NCI-H146 treated with DMSO at 0.1 percent for 48 hours (cell line): ENCODE measurements around the gene GPC6.

ENCODE experiments used
- DNase-seq: peaks from one replicate; lab custom pipeline; 2025; ENCODE audit not compliant: unreplicated experiment; lab: John Stamatoyannopoulos, UW

GPC6 gene

GRCh38 chr13:93727211-93728141 lies 500.9 kb downstream of the GPC6 start:
- DNase-seq: no peak

DNA sequence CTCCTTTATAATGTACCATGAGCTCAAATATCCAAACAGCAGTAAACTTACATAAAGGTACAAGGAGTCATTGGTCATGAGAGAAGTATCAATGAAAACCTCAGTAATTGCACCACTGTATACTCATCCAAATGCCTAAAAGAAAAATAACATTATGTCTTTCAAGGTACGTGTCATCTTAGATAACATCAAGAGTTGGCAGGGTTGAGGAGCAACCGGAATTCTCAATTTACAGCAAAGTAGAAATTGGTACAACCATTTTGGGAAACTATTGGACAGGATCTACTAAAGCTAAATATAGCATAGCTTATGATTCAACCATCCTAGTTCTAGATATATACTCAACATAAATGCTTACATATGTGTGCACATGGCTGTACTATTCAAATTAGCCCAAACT lies 502.8 kb downstream of the GPC6 start:
- no peak for DNase-seq

- no peak for DNase-seq
Measured at GRCh38 chr13:93730780-93731179, 504.2 kb downstream of the GPC6 start.

DNA sequence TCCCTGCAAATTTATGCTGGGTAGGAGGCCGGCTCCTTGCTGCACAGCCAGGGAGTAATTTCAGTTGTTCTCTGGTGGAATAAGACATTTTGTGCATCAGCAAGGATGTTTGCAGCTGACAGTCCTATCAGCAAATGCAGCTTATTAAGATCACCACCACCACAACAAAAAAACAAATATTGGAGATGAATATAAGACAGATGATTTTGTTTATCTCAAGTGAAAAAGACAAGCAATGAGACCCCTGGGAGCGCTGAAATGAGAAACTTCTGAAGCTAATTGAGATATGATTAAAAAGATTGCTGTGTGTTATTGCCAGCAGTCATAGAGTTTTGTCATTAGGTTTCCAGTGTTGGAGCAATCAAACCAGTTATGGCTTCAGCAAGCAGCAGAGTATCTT lies 505.6 kb downstream of the GPC6 start:
- no peak for DNase-seq

DNA sequence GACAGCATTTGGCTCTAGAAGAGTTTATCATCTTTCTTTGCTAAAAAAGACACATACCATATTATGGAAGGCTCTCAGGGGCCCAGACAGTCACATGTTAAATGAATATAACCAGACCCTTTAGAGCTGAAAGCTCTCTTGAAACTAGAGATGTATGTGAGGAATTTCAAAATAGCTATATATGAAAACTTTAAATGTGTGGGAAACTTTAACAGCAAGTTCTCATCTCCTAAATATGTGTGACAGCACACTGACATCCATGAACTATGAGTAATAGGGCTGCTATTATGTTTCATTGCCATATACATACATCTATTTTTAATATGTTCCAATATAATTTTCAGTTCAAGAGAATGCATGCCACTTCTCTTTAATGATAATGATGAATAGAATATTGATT lies 509.5 kb downstream of the GPC6 start:
- DNase-seq: no peak

DNA sequence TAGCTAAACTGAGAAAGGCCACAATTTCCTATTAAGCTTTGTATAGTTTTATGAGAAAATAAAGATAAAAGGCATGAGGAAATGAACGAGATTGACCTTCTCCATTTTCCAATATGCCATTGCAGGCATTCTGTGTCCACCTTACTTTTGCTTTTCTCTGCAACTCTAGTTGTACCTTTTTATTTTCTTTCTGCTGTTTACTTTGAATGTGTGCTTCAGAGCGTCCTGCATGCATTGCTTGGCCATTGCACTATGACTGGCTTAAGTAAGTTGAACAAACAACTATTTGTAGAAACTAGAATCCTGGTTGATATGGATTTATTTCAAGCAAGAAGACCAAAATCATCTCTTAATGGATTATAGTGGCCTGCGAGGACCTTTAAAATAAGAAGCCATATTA lies 510.3 kb downstream of the GPC6 start:
- no peak for DNase-seq

GRCh38 chr13:93740334-93740733 lies 513.7 kb downstream of the GPC6 start:
- peak; percentile 54 for DNase-seq

- DNase-seq: no peak
Measured at GRCh38 chr13:93744033-93744432, 517.4 kb downstream of the GPC6 start.

DNA sequence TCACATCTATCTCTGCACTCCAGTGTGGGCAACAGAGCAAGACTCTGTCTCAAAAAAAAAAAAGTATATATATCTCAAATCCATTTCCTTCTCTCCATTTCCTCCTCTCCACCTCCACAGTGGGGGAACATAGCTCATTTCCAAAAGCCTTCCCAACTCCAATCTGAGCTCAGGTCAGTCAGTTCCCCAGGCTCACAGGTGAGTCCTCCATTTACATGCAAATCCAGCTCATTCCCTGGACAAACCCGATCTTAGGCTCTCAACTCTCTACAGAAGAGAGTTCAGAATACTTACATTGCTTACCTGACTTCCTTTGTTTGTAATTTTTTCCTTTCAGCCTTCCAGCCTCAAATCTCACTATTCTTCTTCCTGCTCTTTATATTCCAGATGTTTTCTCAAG lies 518.3 kb downstream of the GPC6 start:
- no peak for DNase-seq

GRCh38 chr13:93745884-93746283 lies 519.3 kb downstream of the GPC6 start:
- no peak for DNase-seq

DNA sequence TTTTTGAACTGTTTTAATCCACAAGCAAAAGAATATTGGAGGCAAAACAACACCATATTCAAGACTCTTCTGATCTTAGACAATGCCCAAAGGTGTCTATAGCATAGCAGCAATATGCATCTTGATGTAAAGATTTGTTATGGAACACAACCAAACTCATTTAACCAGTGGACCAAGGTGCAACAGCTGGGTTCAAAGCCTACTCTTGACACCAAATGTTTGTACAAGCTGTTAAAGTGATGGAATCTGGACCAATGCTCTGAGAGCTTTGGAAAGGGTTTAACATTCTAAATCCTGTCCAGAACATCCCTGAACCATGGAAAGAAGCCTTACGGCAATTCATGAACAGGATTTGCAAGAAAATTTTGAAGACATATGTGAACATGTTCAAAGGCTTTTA lies 520.0 kb downstream of the GPC6 start:
- DNase-seq: no peak

- DNase-seq: no peak
Measured at GRCh38 chr13:93750676-93751075, 524.1 kb downstream of the GPC6 start.

GRCh38 chr13:93751117-93751516 lies 524.5 kb downstream of the GPC6 start:
- no peak for DNase-seq

- DNase-seq: no peak
Measured at GRCh38 chr13:93752541-93752940, 525.9 kb downstream of the GPC6 start.

GRCh38 chr13:93753639-93754038 lies 527.0 kb downstream of the GPC6 start:
- DNase-seq: no peak

DNA sequence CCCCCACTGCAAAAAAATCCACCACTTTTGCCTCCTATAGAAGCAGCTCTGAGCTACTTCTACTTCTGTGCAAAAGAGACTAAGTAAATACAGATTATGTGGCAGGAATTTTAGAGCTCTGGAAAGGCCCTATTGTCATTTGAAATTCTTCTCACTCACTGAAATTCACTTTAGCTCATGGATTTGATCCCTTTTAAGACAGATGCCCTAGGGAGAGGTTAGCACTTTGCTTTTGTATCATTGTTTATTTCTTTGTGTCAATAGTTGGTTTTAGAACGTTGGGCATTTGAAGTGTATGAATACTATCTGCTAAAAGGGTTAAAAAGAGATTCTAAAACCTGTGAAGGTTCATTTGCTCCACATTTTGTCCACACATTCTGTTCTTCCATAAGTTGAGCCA lies 528.7 kb downstream of the GPC6 start:
- DNase-seq: no peak

DNA sequence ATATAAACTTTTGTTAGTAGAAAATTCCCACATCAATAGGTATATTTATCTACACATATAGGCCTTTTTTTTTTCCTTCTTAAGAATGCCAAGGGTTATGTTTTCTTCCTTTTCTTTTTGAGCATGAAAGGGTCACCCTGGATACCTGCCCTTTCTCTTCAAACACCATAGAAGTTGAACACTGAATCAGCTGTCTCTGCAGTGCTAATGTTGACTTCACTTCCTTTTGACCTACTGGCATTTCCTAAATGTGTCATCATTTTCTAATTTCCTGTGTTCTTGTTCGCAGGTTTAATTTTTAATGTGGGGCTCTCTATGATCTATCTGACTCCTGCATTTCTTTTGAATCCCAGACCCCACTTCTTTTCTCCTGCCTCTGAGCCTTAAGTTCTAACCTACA lies 532.0 kb downstream of the GPC6 start:
- no peak for DNase-seq

- no peak for DNase-seq
Measured at GRCh38 chr13:93762708-93763426, 536.3 kb downstream of the GPC6 start.

GRCh38 chr13:93765062-93765461 lies 538.5 kb downstream of the GPC6 start:
- DNase-seq: no peak

GRCh38 chr13:93765811-93766210 lies 539.2 kb downstream of the GPC6 start:
- no peak for DNase-seq

- no peak for DNase-seq
Measured at GRCh38 chr13:93766719-93767118, 540.1 kb downstream of the GPC6 start.

GRCh38 chr13:93767180-93767916 lies 540.7 kb downstream of the GPC6 start:
- no peak for DNase-seq
